ENCODE results near the gene SOCS1. TPM values are rescaled to one million over a fixed set of nuclear protein-coding genes. Genes with fewer than 3 reads are reported as not detected.
A peak's percentile ranks its signal among the peaks of the same experiment; 100 is the strongest.
"Not testable (repeated sequence)": the region's sequence is repeated elsewhere in the genome, so short reads cannot be mapped to it uniquely, and the experiment has no call there.

SOCS1 gene, protein sequence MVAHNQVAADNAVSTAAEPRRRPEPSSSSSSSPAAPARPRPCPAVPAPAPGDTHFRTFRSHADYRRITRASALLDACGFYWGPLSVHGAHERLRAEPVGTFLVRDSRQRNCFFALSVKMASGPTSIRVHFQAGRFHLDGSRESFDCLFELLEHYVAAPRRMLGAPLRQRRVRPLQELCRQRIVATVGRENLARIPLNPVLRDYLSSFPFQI
- 5.1 TPM for total RNA-seq

DNA sequence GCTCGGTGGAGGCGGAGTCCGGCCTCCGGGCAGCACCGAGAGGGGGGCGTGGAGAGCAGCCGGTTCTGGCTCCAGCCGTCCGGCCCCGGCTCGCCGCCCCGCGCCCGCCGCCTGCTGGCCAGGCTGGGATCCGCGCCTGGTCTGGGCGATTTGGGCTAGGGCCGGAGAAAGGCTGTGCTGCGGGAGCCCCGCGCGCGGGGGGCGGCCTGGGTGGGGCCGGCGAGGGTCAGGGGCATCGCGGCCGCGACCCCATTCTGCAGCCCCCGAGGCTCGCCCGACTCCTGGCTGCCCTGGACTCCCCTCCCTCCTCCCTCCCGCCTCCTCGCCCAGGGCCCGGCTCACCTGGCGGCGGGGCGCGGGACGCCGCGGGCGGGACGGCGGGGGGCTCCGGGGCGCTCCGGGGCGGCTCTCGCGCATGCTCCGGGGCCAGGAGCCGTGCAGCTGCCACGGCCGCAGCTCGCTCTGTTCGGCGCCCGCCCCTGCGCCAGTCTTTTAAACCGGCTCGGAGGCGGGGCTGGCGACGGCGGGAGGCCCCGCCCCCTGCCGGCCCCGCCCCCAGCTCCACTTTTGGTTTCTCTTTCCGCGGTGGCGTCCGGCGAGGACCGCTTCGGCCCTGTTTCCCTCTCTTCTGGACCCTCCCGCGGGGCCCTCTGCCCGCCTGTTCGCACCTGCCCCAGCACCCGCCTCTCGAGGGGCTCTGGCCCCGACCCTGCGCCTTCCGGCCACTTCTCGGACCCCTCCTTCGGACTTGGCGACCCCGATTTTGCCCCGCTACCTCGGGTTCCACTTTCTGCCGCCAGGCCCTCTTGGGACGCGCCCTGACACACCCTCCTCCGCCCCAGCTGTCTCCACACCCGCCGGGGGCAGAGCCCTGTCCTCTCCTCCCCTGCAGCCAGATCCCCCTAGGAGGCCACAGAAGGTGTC is at the start of gene SOCS1:
Gene SOCS1 (minus strand): TSS at position 468 of the 924 bp plus-strand sequence. CDS start 726 bp downstream, outside the sequence.
- peak; percentile 95 for DNase-seq

- DNase-seq = peak; percentile 61
Measured at GRCh38 chr16:11303405-11304138, 47.6 kb upstream of the SOCS1 start.

GRCh38 chr16:11302977-11303376 is 47.0 kb upstream of the SOCS1 start:
- DNase-seq = peak; percentile 73

DNA sequence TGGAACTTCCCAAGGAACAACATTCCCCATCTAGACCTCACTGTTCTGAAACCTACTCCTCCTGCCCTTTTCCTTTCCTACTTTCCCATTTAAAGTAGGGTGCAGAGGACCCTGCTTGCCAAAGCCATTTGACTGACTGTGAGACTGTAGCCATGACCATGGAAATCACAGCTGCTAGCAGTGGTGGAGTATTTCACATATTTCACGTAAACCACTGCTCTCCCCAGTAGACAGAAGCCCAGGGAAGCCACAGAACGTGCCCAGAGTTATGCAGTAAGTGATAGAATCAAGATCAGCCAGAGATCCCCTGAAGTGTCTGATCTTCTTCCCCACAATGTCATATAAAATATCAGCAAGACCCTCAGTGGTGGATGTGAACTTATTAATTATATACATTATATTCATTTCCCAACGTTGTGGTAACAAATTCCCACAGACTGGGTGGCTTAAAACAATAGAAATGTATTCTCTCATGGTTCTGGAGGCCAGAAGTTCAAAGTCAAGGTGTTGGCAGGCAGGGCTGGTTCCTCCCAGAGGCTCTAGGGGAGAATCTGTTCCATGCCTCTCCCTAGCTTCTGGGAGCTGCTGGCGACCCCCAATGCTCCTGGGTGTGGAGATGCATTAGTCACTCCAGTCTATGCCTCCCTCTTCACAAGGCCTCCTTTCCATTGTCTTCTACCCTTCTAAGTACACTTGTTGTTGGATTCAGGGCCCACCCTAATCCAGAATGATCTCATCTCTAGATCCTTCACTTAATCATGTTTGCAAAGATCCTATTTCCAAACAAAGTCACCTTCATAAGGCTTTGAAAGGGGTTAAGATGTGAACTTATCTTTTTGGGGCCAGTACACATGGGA is 45.9 kb upstream of the SOCS1 start:
- DNase-seq = no peak

DNA sequence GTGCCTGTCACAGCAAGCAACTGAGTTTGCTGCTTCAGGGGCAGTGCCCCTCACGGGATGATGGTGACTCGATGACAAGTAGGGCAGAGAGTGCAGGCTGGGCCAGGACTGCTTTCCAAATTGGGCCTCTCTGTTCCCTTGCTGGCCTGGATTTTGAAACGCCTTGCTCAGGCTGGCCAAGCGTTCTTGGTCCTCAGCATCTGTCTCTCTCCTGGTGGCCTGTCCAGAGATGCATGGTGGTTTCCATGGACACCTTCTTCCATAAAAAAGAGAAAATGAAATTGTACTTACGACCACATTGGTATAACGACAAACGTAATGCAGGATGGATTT is 44.5 kb upstream of the SOCS1 start:
- no peak for DNase-seq

DNA sequence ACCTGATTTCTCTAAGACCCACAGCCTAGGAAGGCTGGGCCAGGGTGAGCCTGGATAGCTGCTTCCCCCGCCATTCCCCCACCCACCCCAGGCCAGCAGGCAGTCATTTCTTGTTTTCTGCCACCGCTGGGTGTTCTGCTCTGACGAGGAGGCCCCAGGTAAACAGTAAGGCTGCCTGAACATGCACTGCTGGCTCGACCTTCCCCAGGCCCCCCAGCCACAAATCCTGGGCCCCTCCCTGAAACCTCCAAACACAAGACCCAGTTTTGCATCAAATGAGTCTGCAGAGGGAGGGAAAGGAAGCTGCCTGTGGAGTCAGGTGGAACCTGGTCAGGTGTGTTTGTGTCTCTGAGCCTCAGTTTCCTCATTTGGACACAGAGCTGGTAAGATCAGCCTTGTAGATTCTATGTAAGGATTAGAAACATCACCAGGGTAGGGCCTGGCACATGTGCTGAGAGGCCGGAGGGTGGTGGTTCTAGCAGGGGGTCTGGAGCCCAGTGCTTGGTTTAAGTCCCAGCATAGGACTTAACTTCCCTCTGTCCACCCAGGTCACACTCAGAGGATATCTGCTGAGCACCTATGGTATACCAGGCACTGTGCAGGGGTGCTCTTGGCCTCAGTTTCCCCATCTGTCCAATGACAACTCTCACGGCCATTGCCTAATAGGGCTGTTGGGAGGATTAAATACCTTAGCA is 44.0 kb upstream of the SOCS1 start:
- DNase-seq = no peak

GRCh38 chr16:11298950-11299547 is 43.0 kb upstream of the SOCS1 start:
- not testable (repeated sequence) for DNase-seq

- DNase-seq = no peak
Measured at GRCh38 chr16:11298143-11298900, 42.3 kb upstream of the SOCS1 start.

- peak; percentile 84 for DNase-seq
Measured at GRCh38 chr16:11297492-11298142, 41.6 kb upstream of the SOCS1 start.

- peak; percentile 77 for DNase-seq
Measured at GRCh38 chr16:11296706-11297491, 40.9 kb upstream of the SOCS1 start.

- no peak for DNase-seq
Measured at GRCh38 chr16:11296351-11296705, 40.3 kb upstream of the SOCS1 start.

- DNase-seq = no peak
Measured at GRCh38 chr16:11295672-11296071, 39.7 kb upstream of the SOCS1 start.

- no peak for DNase-seq
Measured at GRCh38 chr16:11292076-11292748, 36.2 kb upstream of the SOCS1 start.

DNA sequence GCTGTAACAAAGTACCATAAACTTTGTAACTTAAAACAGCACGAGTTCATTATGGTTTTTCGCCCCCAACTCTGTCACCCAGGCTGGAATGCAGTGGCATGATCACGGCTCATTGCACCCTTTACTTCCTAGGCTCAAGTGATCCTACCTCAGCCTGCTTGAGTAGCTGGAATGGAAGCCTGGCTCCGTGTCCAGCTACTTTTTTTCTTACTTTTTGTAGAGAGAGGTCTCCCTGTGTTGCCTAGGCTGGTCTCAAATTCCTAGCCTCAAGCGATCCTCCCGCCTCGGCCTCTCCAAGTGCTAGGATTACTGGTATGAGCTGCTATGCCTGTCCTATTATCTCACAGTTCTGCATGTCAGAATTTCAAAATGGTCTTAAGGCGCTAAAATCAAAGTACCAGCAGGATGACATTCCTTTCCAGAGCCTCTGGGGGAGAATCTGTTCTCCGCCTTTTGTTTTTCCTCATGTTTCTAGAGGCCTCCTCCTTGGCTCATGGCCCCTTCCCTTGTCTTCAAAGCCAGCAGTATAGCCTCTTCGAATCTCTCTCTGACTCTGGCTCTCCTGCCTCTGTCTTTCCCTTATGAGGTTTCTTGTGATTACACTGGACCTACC is 35.2 kb upstream of the SOCS1 start:
- no peak for DNase-seq

GRCh38 chr16:11290102-11290893 is 34.3 kb upstream of the SOCS1 start:
- DNase-seq = no peak

- DNase-seq = not testable (repeated sequence)
Measured at GRCh38 chr16:11289696-11290095, 33.7 kb upstream of the SOCS1 start.

- DNase-seq = no peak
Measured at GRCh38 chr16:11289202-11289601, 33.2 kb upstream of the SOCS1 start.
